Measurements from ENCODE around the gene MYL12A. TPM values are rescaled to one million over a fixed set of nuclear protein-coding genes. Genes with fewer than 3 reads are reported as not detected.
"Not testable (repeated sequence)": the region's sequence is repeated elsewhere in the genome, so short reads cannot be mapped to it uniquely, and the experiment has no call there.

The MYL12A gene
- 1,000 to 10,000 TPM; 1,118 to 1,119 TPM for total RNA-seq

- Mint-ChIP-seq H3K4me1 (peaks cover 41% of the 10 kb centered on the region), H3K27ac (peak within 1 kb of the TSS; percentile 100), H3K4me3 (peak within 1 kb of the TSS; percentile 99), H3K27me3 (no peaks in the 10 kb centered on the region), H3K36me3 (ENCODE audit: low read depth) (peaks cover 47% of the 10 kb centered on the region), H3K9me3 (no peaks in the 10 kb centered on the region)
- peak; percentile 98 for DNase-seq
- POLR2A ChIA-PET = interaction anchor here (0.6 to 8.7 kb wide), 57 partner anchors 8 to 676 kb away, joined by 3 to 292 read pairs (median 5); partner anchors contain the start of genes LPIN2, METTL4, MYL12B and NDC80
- CTCF ChIA-PET = interaction anchor here (0.9 to 6.5 kb wide), 19 partner anchors 14 to 347 kb away, joined by 3 to 56 read pairs (median 9); partner anchors contain the start of gene MYL12B
Observed at GRCh38 chr18:3247240-3248061, at the start of gene MYL12A. MYL12A (plus strand) TSS chr18:3247801; CDS start chr18:3253248, 5,447 bp downstream.

- H3K27ac Mint-ChIP-seq; CTCF ChIA-PET; H3K4me3 Mint-ChIP-seq; H3K4me1 Mint-ChIP-seq; POLR2A ChIA-PET; H3K36me3 Mint-ChIP-seq (ENCODE audit: low read depth); DNase-seq: not testable (repeated sequence)
- Mint-ChIP-seq H3K9me3 (peaks cover 13% of the 10 kb centered on the region), H3K27me3 (peaks cover 15% of the 10 kb centered on the region)
Observed at GRCh38 chr18:3198260-3198860, 49.2 kb upstream of the MYL12A start.

GRCh38 chr18:3199942-3200645 is 47.5 kb upstream of the MYL12A start:
- DNase-seq = no peak
- Mint-ChIP-seq H3K9me3 (peaks cover 14% of the 10 kb centered on the region), H3K27me3 (peaks cover 11% of the 10 kb centered on the region), H3K27ac (no peak overlapping the region), H3K4me1 (no peaks in the 10 kb centered on the region), H3K36me3 (ENCODE audit: low read depth) (peaks cover 3% of the 10 kb centered on the region), H3K4me3 (no peak overlapping the region)
- CTCF ChIA-PET = no interaction called here
- POLR2A ChIA-PET = no interaction called here

- peaks cover 6% of the 10 kb centered on the region for H3K4me1 Mint-ChIP-seq
- H3K36me3 Mint-ChIP-seq (ENCODE audit: low read depth) = peaks cover 7% of the 10 kb centered on the region
- H3K9me3 Mint-ChIP-seq = peaks cover 16% of the 10 kb centered on the region
- ChIA-PET POLR2A (no interaction called here), CTCF (no interaction called here)
- no peak overlapping the region for H3K27ac Mint-ChIP-seq
- DNase-seq = no peak
- H3K4me3 Mint-ChIP-seq = no peak overlapping the region
- peaks cover 1% of the 10 kb centered on the region for H3K27me3 Mint-ChIP-seq
Observed at GRCh38 chr18:3205239-3205638, 42.4 kb upstream of the MYL12A start.

GRCh38 chr18:3207565-3207964 is 40.0 kb upstream of the MYL12A start:
- Mint-ChIP-seq H3K4me3 (no peak overlapping the region), H3K4me1 (peaks cover 7% of the 10 kb centered on the region), H3K9me3 (peaks cover 12% of the 10 kb centered on the region), H3K27me3 (peaks cover 1% of the 10 kb centered on the region), H3K36me3 (ENCODE audit: low read depth) (peaks cover 7% of the 10 kb centered on the region), H3K27ac (no peak overlapping the region)
- CTCF ChIA-PET = no interaction called here
- POLR2A ChIA-PET = no interaction called here
- DNase-seq = no peak

- no peak overlapping the region for H3K27ac Mint-ChIP-seq
- H3K9me3 Mint-ChIP-seq = peaks cover 5% of the 10 kb centered on the region
- H3K4me3 Mint-ChIP-seq = no peak overlapping the region
Observed at GRCh38 chr18:3209859-3210569, 37.6 kb upstream of the MYL12A start.

GRCh38 chr18:3211236-3211992 is 36.2 kb upstream of the MYL12A start:
- Mint-ChIP-seq H3K27ac (no peak overlapping the region), H3K4me3 (no peak overlapping the region), H3K27me3 (no peaks in the 10 kb centered on the region), H3K9me3 (peaks cover 1% of the 10 kb centered on the region), H3K36me3 (ENCODE audit: low read depth) (no peaks in the 10 kb centered on the region), H3K4me1 (peaks cover 20% of the 10 kb centered on the region)
- no peak for DNase-seq
- ChIA-PET POLR2A (no interaction called here), CTCF (interaction anchor here (0.6 kb wide), 1 partner anchor 13 kb away, joined by 3 read pairs; no protein-coding TSS in a partner anchor)

More at GRCh38 chr18:3209859-3210569, 37.6 kb upstream of the MYL12A start:
- ChIA-PET CTCF (no interaction called here), POLR2A (interaction anchor here (1.0 kb wide), 1 partner anchor 37 kb away, joined by 3 read pairs; no protein-coding TSS in a partner anchor)
- DNase-seq = no peak
- Mint-ChIP-seq H3K27me3 (no peaks in the 10 kb centered on the region), H3K4me1 (peaks cover 20% of the 10 kb centered on the region), H3K36me3 (ENCODE audit: low read depth) (peaks cover 4% of the 10 kb centered on the region)

- H3K36me3 Mint-ChIP-seq (ENCODE audit: low read depth) = no peaks in the 10 kb centered on the region
- H3K9me3 Mint-ChIP-seq = no peaks in the 10 kb centered on the region
- CTCF ChIA-PET = interaction anchor here (1.5 kb wide), 1 partner anchor 218 kb away, joined by 3 read pairs; no protein-coding TSS in a partner anchor
- peaks cover 20% of the 10 kb centered on the region for H3K4me1 Mint-ChIP-seq
- no peak for DNase-seq
- no peaks in the 10 kb centered on the region for H3K27me3 Mint-ChIP-seq
- H3K27ac Mint-ChIP-seq = no peak overlapping the region
- POLR2A ChIA-PET = no interaction called here
- H3K4me3 Mint-ChIP-seq = no peak overlapping the region
Observed at GRCh38 chr18:3212657-3213056, 34.9 kb upstream of the MYL12A start.

- Mint-ChIP-seq H3K27me3 (no peaks in the 10 kb centered on the region), H3K4me3 (no peak overlapping the region), H3K27ac (no peak overlapping the region), H3K4me1 (peaks cover 20% of the 10 kb centered on the region), H3K36me3 (ENCODE audit: low read depth) (no peaks in the 10 kb centered on the region), H3K9me3 (no peaks in the 10 kb centered on the region)
- DNase-seq = no peak
- ChIA-PET POLR2A (interaction anchor here (0.8 kb wide), 1 partner anchor 35 kb away, joined by 3 read pairs; the partner anchor contains the start of gene MYL12A), CTCF (interaction anchor here (0.8 to 1.5 kb wide), 2 partner anchors 219 to 453 kb away, joined by 3 read pairs; no protein-coding TSS in a partner anchor)
Observed at GRCh38 chr18:3213300-3214059, 34.1 kb upstream of the MYL12A start.

- no peak for DNase-seq
- Mint-ChIP-seq H3K4me1 (peaks cover 16% of the 10 kb centered on the region), H3K4me3 (no peak overlapping the region), H3K27me3 (no peaks in the 10 kb centered on the region), H3K9me3 (no peaks in the 10 kb centered on the region), H3K27ac (no peak overlapping the region), H3K36me3 (ENCODE audit: low read depth) (no peaks in the 10 kb centered on the region)
- ChIA-PET POLR2A (no interaction called here), CTCF (no interaction called here)
Observed at GRCh38 chr18:3214855-3215637, 32.6 kb upstream of the MYL12A start.

- CTCF ChIA-PET = no interaction called here
- no peak for DNase-seq
- POLR2A ChIA-PET = no interaction called here
Observed at GRCh38 chr18:3216987-3217386, 30.6 kb upstream of the MYL12A start.

More at GRCh38 chr18:3216987-3217386, 30.6 kb upstream of the MYL12A start:
- Mint-ChIP-seq H3K9me3 (no peaks in the 10 kb centered on the region), H3K27ac (no peak overlapping the region), H3K27me3 (no peaks in the 10 kb centered on the region), H3K4me3 (no peak overlapping the region), H3K36me3 (ENCODE audit: low read depth) (no peaks in the 10 kb centered on the region), H3K4me1 (peaks cover 13% of the 10 kb centered on the region)

Measured in activated CD4-positive, alpha-beta memory T cell treated with anti-CD3 and anti-CD28 coated beads, Interleukin-2, amount 10 ng/mL, durations not matched to agents 7 days and 5 days (primary cell).